SKM-1 treated with dmso at 0.1 percent for 144 hours (cell line): ENCODE results near the gene RRAGD.
"Not testable (repeated sequence)": the region's sequence is repeated elsewhere in the genome, so short reads cannot be mapped to it uniquely, and the experiment has no call there.

ENCODE experiments used
- DNase-seq: peaks from one replicate; lab custom pipeline; 2025; ENCODE audit not compliant: unreplicated experiment; lab: John Stamatoyannopoulos, UW

The RRAGD gene

DNA sequence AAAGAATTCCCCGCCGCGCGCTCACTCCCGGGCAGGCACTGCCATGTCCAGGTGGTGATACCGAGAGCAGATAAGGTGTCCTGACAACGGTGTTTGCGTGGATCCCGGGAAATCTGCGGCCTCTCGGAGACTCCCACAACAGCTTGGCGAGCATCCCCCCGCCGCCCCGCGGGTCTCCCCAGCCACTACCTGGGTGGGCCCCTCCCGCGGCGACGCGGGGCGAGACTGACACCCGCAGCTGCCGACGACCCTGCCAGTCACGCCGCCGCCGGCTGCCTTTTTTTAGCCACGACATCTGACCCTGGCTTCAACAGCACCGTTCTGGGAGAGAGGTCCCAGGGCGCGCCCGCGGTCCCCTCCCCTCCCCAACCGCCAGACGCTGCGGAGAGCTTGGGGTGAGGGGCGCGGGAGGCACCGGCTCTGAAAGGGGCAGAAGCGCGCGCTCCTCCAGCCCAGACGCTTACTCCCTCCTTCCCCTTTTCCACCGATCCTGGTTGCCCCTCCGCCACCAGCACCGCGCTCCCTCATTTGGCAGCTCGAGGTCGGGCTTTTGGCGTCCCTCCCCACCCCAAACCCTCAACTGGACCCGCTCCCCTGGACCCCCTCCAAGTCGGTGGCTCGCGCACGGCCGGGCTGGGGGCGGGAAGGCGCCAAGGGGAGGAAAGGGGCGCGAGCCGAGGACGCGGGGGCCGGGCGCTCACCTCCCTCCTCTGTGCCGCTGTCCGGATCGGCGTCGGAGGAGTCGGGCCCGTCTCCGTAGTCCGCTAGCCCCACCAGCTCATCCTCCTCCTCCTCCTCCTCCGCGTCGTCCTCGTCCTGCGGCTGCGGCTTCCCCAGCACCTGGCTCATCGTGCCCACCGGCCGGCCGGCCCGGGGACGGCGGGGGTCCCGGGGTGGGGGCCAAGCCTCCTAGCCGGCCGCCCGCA is 665 bp downstream of the RRAGD start:
- no peak for DNase-seq

DNA sequence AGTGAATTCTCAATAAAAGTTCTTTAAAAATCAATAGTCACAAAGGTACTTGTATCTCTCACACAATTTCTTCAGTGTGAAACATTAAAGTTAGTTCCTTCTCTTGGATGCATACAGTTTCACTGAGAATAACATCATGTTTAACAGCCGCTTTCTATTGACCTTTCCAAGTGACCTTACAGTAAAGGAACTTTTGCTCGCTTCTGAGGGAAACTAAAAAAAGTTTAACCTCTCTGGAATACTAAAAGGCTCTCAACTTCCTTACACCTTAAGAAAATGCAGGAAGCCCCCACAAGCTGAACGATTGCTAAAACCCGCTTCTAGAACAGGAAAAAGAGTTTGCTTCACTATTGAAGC is 1.3 kb downstream of the RRAGD start:
- DNase-seq, result no peak

DNA sequence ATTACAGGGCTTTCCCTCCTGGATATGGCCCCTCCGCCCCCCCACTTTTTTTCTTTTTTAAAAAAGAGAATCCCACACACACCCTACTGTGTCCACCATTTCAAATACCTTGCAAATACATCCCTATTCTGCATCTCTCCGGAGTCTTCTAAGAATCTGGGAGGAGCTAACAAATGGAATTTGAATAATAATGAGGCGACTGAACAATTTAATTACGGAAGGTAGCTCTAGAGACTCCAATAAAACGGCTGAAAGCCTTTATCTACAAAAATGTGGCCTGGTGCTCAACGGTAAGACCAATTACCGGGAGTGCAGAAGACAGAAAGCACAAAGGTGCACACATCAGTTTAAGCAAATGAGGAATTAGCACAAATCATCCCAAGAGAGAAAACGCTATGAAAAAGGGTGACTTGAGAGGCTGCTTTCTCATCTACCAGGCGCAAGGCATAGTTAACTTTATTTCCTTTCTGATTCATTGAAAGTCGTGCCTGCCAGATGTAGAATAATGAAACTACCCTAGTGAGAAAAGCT is 1.8 kb downstream of the RRAGD start:
- no peak for DNase-seq

DNA sequence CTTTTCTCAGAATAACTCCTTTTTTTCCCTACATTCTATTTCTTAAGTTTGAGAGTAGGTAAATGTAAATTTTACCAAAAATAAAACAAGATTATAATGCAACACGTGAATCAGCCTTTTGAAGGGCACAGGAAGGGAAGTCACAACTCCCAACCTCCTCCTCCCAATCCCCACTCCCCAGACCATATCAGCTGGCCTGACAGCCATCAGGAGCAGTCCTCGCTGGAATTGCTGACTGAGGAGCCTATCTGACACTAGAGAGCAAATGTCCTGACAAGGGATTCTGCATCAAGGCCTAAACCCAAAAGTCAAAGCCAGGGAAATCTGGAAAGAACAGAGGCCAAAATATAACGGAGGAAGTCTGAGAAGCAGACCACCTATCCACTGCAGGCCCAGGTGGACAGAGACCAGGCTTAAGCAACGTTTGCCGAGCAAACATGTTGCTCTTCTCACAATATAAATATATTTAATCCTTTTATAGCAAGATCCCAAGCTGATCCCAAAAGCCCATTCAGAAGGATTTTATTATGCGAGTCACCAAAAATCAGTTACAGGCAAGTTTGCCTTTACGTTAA is 2.5 kb downstream of the RRAGD start:
- no peak for DNase-seq

DNA sequence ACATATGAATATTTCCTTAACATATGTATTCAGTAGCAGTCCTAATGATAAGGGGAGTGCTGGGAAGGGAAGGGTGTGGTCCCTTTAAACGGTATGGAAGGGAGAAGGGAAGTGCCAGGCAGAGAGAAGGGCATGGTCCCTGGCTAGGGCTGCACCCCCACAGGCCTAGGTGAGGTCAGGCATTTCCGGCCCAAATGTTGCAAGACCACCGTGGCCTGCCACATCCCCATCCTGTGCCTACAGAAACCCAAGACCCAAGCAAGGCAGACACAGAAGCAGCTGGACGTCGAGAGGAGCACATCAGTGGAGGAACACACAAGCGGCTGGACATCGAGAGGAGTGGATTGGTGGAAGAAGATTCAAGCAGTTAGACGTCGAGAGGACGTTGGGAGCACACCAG is 5.9 kb downstream of the RRAGD start:
- DNase-seq, result peak; percentile 42

DNA sequence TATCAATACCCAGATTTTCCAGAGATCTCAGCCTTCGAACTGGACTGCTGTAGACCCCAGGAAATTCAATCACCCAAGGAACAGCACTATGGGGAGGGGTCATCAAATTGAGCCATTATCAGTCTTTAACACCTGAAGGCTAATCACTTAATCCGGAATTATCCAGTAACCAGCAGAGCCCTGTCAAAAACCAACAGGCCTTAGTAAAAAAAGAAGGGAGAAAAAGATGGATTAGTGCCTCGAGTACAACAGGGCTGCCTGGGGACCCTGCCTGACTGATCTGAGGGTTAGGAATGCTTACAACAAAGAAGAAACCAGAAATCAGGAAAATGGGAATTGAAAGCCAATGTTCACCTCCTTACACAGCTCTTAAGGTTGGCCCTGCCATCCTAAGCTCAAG is 7.6 kb downstream of the RRAGD start:
- DNase-seq, result no peak

DNA sequence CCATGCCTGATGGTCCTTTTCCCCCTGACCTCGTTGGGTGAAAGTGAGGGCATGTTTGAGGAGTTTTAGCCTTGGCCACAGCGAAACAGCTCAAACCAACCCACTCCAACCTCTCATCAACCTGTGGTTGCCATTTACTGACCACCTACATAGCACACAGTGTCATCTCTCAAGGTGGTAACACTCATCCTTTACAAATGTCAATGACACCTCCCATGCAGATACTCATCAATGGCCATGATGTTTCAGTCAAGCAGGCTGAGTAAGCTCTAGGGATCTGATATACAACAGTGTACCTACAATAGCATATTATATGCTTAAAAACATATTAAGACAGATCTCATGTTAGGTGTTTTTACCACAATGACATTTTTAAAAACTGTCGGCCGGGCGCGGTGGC is 9.3 kb downstream of the RRAGD start:
- DNase-seq, result no peak

DNA sequence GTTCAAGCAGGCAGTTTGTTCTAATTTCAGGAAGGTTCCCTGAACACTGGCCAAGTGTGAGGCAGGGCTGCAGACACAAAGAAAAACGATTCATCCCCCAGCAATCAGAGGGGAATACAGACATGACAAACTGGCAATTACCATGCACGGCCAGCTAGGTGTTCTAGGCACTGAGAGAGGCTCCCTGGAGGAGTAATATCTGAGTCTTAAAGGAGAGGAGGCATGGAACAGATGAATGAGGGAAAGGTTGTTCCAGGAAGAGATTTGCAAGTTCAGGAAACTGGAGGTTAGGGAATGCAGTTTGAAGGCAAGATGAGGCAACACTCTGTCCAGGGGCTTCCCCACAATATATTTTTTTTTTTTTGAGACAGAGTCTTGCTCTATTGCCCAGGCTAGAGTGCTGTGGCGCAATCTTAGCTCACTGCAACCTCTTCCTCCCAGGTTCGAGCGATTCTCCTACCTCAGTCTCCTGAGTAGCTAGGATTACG is 11.1 kb downstream of the RRAGD start:
- peak; percentile 49 for DNase-seq

DNA sequence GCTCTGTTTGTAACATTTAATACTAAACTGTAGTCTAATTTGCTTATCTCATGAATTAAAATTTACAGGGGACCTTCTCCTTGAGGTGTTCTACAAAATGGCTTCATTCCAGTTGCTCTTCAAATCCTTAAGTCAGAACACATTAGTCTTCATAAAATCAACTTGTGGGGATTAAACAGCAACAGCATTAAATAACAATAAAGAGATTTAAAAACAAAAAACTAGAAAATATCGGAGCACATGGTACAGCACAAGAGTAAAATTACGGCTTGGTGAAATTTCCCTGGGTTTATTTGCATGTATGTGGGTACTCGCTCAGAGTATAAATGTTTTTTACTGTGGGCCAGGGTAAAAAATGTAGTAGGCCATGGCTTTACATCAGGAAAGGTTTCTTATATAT is 12.0 kb downstream of the RRAGD start:
- DNase-seq, result no peak

DNA sequence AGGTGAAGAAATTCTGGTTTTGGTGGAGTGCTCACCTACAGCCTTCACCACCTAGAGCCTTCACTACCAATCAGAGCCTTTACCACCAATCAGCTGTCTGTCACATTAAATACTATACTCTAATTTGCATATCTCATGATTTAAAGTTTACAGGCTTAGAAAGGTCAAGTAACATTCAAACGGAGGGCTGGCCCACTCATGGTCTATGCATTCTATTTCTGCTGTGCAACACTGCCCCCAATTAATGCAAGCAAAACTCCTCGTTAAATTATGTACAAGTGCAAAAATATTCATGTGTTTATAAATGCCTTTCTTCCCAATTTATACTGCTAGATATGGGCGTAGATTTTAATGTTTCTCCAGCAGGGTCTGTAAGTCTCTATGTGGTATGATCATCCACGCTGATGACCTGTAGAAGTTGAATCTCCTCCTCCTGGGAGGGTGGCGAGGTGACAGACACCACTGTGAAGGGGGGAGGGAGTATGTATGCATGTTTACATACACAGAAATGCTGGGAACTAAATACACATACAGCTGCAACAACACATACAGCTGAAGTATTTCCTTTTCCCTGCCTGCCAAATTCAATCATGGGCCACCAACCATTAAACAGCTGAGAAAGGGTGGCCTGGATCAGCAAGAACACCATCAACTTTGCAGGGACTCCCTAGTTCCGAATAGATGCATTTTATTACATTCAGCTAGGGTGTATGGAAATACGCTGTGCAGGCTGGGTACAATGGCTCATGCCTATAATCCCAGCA is 13.1 kb downstream of the RRAGD start:
- DNase-seq, result no peak

DNA sequence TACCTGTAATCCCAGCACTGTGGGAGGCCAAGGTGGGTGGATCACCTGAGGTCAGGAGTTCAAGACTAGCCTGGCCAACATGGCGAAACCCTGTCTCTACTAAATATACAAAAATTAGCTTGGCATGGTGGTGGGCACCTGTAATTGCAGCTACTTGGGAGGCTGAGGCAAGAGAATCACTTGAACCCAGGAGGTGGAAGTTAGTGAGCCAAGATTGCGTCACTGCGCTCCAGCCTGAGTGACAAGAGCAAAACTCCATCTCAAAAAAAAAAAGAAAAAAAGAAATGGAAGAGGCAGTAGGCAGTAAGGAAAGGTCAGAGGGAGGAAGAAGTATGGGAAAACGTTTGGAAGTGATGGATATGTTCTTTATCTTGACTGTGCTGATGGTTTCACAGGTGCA is 14.2 kb downstream of the RRAGD start:
- not testable (repeated sequence) for DNase-seq

DNA sequence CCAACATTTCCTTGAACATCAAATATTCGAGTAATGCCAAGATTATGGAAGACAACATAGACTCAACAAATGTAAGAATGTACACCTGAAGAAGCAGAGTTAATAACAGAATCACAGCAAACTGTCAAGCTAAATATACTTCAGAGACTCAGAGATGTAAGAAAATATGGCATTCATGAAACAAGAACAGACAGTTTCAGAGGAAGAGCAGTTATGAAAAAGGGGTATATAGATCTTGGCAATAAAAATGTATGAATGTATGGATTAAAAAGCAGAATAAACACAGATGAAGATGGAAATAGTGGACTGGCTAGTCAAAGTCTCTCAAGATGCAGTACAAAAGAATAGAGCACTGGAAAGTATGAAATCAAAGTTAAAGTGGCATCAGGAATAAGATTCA is 18.4 kb downstream of the RRAGD start:
- DNase-seq, result no peak

DNA sequence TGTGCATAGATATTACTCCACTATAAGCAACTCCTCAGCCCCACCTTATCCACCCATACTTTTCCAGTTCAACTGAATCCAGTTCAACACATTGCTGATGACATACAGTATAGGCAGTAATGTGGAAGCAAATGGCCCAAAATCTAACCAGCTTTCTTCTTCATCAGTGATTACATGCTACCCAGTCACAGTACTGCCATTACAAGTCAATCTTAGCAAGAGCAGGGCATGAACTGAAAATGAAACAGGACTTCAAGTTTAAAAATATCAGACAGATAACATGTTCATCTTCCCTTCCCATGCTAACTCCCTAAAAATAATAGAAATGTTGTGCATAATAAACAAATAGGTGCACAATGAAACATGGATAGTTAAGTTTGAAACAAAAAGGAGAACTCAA is 19.2 kb downstream of the RRAGD start:
- no peak for DNase-seq

DNA sequence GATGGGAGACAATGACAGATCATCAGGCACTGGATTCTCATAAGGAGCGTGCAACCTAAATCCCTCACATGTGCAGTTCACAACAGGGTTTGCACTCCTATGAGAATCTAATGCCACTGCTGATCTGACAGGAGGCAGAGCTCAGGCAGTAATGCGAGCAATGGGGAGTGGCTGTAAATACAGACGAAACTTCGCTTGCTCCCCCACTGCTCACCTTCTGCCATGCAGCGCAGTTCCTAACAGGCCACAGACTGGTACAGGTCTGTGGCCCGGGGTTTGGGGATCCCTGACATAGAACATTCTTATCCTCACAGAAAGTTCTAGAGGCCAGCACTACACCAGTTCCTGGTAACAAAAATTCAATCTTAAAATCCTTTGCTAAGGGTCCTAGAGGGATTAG is 23.2 kb downstream of the RRAGD start:
- no peak for DNase-seq

DNA sequence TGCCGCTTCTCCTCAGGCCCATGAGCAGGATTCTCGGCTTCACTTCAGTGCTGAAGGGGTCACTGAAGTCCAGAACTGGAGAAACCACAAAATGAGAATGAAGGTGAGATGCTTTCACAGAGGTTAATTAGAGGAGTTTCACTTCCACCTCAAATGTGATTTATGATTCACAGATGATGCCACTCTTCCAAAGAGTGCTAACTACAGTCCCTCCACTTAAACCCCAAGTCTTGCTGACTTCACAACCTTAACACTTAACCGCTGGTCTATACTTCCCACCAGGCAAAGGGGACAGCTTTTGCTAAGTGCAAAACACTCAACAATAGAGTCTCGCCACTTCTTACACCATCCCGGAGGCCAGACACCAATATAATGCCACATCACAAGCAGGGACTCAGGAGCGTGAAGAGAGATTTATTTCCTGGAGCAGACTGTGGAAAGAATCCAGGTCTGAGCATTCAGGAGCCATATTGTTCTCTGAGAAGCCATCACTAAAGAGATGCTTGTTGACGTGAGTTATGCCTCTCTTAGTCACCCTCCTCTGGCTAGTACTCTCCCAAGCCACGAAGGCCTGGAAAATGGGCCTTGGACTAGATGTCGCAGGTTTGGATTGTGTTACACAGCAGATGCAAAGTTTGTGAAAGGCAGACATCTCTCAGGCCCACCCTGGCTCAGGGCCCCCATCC is 24.4 kb downstream of the RRAGD start:
- DNase-seq, result no peak

DNA sequence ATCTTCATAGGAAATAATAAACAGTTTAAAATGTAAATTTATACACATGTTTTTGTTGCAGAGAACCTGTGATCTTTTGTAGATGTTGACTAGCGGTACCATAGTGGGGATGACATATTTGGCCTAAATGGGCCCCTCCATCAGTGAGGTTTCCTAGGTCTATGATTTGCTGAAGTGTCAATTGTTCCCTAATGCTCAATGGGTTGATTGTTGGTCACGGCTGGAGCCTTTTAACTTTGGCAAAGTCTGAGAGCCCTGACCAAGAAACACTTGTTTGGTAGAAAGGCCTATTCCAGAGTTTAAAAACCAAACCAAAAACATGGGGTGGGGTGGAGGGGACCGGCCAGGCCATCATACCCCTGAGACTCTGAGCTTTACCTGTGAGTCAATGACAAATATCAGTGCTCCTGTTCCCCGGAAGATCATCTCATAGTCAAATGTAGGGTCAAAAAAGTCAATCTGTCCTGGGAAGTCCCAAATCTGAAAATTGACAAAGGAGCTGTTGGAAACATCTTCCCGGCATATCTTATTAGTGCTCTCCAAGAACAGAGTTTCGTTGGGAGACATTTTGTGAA is 25.1 kb downstream of the RRAGD start:
- no peak for DNase-seq

DNA sequence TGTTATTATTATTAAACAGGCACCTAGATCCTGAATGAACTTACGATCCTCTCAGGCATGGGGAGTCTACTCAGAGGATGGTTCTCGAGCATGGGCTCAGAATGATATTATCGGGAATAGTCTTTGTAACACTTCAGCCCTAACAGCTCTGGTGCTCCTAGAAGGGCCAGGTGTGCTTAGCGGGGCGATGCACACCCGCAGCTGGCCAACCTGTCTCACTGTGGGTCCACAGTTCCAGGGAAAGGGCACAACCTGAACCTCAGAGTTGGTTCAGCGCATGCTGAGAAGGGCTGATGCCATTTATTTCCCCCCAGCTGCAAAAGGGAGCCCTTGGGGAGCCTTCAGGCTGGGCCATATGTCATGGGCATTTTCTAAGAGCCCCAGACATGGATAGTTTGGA is 26.2 kb downstream of the RRAGD start:
- no peak for DNase-seq

DNA sequence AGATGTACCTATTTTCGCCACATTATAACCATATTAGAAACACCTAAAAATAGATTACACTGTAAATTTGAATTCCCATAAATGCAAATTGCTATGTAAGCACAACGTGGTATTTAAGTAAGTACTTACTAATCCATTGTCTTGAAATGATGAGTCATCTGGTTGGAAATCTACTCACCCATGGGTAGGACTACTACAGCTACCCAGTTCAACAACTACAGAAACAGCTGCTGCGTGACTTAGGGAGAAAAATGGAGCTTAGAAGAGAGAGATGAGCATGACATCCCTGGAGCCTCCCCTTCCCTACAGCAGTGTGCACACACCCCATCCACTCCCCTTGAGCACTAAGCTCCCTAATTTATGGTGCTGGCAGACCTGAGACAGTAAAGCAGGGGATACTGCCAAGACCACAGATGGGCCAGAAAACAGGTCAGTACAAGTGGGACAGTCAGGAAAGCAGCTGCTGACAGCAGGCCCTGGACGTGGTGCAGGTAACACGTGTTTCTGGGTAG is 26.9 kb downstream of the RRAGD start:
- no peak for DNase-seq

DNA sequence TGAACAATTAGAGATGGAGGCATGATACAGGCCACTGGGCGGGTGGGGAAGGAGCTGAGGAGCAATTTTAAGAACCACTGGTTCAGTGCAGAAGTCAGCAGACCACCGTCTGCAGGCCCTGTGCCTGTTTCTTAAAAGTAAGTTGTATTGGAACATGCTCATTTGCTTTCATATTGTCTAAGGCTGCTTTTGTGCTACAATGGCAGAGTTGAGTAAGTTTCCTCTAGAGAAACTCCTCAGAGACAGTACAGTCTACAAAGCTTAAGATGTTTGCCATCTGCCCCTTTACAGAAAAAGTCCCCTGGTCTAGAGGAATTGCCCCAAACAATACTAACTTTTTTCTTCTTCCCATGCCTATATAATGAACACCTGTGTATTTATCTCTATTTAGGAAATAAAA is 31.0 kb downstream of the RRAGD start:
- DNase-seq, result no peak

DNA sequence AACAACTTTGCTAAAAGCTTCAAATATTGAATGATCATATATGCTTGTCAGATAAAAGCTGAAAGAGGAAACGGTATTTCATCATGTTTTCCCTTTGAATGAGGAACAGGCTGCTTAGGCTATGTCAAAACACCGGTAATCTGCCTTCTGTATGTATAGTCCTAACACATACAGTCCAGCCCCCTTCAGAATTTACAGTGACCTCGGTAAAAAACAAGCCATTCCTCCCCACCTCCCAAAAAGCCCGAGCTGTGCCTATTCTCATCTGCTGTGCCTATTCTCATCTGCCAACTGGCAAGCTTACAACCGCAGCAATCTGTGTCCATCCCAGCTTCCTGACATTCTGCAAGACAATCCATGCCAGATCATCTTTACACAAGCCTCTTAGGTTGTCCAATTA is 32.8 kb downstream of the RRAGD start:
- DNase-seq, result peak; percentile 87

DNA sequence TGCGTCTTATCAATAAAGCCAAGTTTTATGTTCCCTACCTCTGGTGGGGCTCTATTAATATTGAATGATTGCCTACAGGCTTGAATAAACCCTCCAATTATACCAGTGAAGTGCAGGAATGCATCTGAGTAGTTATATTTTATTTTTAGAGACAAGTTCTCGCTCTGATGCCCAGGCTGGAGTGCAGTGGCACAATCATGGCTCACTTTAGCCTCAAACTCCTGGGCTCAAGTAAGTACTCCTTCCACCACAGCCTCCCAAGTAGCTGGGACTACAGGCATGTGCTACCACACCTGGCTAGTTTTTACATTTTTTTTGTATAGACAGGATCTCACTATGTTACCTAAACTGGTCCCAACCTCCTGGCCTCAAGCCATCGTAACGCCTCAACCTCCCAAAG is 33.4 kb downstream of the RRAGD start:
- DNase-seq, result no peak
